ENCODE results near the gene HTR3E.
"Not testable (repeated sequence)": the region's sequence is repeated elsewhere in the genome, so short reads cannot be mapped to it uniquely, and the experiment has no call there.

HTR3E gene

DNA sequence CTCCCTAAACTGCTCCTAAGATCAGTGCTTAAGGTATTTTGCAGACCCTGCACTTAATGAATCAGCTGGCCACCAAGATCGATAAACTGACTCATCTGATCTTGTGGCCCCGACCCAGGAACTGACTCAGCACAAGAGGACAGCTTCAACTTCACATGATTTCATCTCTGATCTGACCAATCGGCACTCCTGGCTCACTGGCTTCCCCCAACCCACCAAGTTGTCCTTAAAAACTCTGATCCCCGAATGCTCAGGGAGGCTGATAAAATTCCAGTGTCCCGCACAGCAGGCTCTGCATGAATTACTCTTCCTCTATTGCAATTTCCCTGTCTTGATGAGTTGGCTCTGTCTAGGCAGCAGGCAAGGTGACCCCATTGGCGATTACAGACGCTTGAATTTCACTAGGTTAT is 13.5 kb downstream of the HTR3E start:
- no peak for DNase-seq (ENCODE audit: low read depth in 2 of 2, low spot score in 1 of 2)

GRCh38 chr3:184116017-184116416 is 19.2 kb downstream of the HTR3E start:
- DNase-seq (ENCODE audit: low read depth in 2 of 2, low spot score in 1 of 2) = no peak

GRCh38 chr3:184117636-184118035 is 20.8 kb downstream of the HTR3E start:
- no peak for DNase-seq (ENCODE audit: low read depth in 2 of 2, low spot score in 1 of 2)

GRCh38 chr3:184121031-184121430 is 24.2 kb downstream of the HTR3E start:
- not testable (repeated sequence) for DNase-seq (ENCODE audit: low read depth in 2 of 2, low spot score in 1 of 2)

- no peak for DNase-seq (ENCODE audit: low read depth in 2 of 2, low spot score in 1 of 2)
Measured at GRCh38 chr3:184126006-184126405, 29.1 kb downstream of the HTR3E start.

DNA sequence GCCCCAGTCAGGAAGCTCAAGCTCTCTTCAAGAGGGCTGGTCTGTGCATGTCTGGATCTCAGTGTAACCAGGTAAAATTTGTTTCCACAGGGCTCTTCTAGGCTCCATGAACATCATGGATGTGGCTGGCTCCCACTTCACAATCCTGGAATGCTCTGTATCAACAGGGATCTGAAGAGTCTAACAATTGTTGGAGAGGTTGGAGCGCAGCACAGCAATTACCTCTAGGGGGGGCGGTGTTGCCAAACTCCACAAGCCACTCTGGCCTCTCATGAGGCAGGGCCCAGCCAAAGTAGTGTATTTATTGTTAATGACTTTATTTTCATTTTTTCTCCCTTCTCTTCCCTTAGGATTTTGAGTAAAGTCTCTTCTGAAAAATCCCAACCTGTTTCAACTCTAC is 32.1 kb downstream of the HTR3E start:
- no peak for DNase-seq (ENCODE audit: low read depth in 2 of 2, low spot score in 1 of 2)

- DNase-seq (ENCODE audit: low read depth in 2 of 2, low spot score in 1 of 2) = no peak
Measured at GRCh38 chr3:184132945-184133344, 36.1 kb downstream of the HTR3E start.

DNA sequence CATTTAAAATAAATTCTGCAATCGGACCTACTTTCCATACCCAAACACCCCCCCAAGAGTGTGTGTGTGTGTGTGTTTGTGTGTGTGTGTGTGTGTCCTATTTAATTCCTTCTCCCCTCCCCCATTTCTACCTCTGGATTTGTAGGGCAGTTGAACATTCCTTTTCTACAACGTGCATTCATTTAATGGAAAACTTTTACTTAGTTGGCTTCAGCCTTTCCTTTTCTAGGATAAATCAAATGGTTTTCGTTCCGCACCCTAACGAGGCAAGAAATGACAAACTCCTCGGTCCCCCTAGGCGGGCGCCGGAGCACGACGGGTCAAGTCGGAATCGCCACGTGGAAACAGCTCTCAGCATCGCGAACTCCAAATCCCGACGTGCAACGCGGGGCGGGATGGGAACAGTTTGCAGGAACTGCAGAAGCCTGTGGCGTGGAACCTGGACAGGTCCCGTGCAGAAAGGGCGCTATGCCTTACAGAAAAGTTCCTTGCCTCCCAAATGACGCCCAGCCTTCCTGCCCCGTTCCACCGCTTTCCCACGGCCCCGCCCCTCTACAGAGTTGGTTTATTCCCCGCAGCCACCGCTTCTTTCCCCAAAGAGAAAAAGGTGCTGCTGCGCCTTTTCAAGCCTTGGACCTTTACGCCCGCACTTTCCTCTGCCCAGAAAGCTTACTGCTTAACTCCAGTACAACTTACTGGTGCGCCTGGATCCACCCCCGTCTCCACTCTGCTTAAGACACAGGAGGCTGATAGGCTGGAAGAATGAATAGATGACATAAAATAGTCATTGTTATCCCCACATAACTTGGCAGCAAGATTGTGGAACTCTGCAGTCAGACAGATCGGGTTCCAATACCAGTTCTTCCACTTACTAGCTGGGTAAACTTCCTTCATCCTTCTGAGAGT is 37.2 kb downstream of the HTR3E start:
- no peak for DNase-seq (ENCODE audit: low read depth in 2 of 2, low spot score in 1 of 2)

DNA sequence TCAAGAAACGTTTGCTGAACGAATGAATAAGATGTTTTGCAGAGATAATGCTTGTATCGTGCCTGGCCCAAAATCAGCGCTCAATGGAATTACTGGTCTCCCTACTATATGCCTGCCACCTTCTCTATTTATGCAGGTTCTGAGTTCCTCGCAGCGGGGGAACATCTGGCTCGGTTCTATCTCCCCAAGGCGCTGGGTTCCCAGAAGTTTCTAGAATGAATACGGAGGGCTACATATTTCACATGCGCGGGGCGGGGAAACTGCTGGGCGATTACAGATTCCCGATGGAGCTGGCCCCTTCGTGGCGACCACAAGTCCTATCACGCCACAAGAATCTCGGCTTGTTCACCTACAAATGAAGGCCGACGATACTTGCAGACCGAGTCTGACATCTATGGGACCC is 37.9 kb downstream of the HTR3E start:
- DNase-seq (ENCODE audit: low read depth in 2 of 2, low spot score in 1 of 2) = no peak

GRCh38 chr3:184135149-184135910 is 38.5 kb downstream of the HTR3E start, which contains the start of gene EIF2B5:
EIF2B5 (plus strand) TSS chr3:184135358; CDS start chr3:184135386, 28 bp downstream.
- DNase-seq (ENCODE audit: low read depth in 2 of 2, low spot score in 1 of 2) = peak; percentile 60 to 73

- DNase-seq (ENCODE audit: low read depth in 2 of 2, low spot score in 1 of 2) = no peak
Measured at GRCh38 chr3:184135911-184136260, 39.0 kb downstream of the HTR3E start.

- no peak for DNase-seq (ENCODE audit: low read depth in 2 of 2, low spot score in 1 of 2)
Measured at GRCh38 chr3:184140436-184140835, 43.6 kb downstream of the HTR3E start.

DNA sequence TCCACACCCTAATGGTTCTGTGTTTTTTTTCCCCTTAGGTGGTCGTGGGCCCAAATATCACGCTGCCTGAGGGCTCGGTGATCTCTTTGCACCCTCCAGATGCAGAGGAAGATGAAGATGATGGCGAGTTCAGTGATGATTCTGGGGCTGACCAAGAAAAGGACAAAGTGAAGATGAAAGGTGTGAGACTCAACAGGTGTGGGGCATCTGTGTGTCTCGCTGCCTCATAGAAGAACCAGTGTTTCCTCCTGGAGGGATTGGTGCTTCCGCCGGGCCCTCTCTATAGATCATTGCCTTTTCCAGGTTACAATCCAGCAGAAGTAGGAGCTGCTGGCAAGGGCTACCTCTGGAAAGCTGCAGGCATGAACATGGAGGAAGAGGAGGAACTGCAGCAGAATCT is 45.3 kb downstream of the HTR3E start:
- DNase-seq (ENCODE audit: low read depth in 2 of 2, low spot score in 1 of 2) = no peak

- no peak for DNase-seq (ENCODE audit: low read depth in 2 of 2, low spot score in 1 of 2)
Measured at GRCh38 chr3:184143327-184143726, 46.5 kb downstream of the HTR3E start.

DNA sequence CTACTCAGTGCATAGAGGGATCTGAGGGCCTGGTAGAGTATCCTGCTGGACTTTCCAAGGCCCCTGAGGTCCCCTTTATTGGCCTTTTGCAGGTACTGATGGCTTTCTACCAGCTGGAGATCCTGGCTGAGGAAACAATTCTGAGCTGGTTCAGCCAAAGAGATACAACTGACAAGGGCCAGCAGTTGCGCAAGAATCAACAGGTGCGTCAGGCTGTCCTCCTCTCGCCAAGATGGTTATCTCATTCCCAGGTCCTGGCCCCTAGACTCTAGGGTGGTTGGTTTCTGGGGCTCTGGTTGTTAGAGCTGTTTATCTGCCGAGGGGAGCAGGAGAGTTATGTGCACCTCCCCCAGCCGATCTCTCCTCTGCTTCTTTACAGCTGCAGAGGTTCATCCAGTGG is 47.6 kb downstream of the HTR3E start:
- DNase-seq (ENCODE audit: low read depth in 2 of 2, low spot score in 1 of 2) = no peak

- DNase-seq (ENCODE audit: low read depth in 2 of 2, low spot score in 1 of 2) = no peak
Measured at GRCh38 chr3:184145111-184145524, 48.3 kb downstream of the HTR3E start.

GRCh38 chr3:184145751-184146270 is 48.9 kb downstream of the HTR3E start:
- DNase-seq (ENCODE audit: low read depth in 2 of 2, low spot score in 1 of 2) = no peak

GRCh38 chr3:184148076-184148475 is 51.2 kb downstream of the HTR3E start:
- DNase-seq (ENCODE audit: low read depth in 2 of 2, low spot score in 1 of 2) = no peak

- DNase-seq (ENCODE audit: low read depth in 2 of 2, low spot score in 1 of 2) = no peak
Measured at GRCh38 chr3:184149123-184149522, 52.3 kb downstream of the HTR3E start.

GRCh38 chr3:184149770-184150169 is 52.9 kb downstream of the HTR3E start:
- DNase-seq (ENCODE audit: low read depth in 2 of 2, low spot score in 1 of 2) = not testable (repeated sequence)

DNA sequence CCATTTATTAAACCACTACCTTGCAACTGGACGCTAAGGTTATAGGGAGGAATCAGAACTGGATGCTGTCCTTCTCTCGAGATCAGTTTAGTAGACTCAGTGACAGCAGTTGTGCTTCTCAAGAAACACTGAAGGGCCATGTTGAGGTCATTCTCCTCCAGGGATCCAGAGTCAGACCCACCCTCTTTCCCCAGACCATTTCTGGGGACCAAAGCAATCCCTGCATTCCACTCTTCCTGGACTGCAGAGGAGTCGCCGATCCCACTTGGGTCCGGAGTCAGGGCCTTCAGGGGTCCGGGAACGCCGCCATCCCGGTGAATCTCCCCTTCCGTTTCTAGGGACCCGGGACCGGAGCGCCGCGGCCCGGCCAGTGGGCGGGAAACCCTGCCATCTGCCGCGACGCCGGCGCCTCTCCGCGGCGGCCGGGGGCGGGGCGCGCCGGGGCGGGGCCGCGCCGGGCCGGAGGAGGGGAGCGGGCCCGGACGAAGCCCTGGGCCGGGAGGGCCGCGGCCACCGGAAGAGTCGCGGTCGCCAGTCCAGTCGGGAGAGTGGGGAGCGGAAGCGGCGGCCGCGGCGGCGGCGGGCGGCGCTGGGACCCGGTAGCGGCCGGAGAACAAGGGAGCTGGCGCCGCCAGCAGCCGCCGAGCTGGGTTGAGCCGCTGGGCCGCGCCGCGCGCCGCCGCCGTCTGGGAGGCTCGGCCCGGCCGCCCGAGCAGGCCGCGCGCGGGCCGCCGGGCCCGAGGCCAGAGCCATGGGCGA is 58.2 kb downstream of the HTR3E start, which contains the start of gene DVL3:
DVL3 (plus strand) TSS at position 493 of the 759 bp plus-strand sequence; CDS start at position 752, 259 bp downstream.
- DNase-seq (ENCODE audit: low read depth in 2 of 2, low spot score in 1 of 2) = no peak
